ENCODE measurements around the gene GPR176. TPM values are rescaled to one million over a fixed set of nuclear protein-coding genes. Genes with fewer than 3 reads are reported as not detected.
"Not testable (repeated sequence)": the region's sequence is repeated elsewhere in the genome, so short reads cannot be mapped to it uniquely, and the experiment has no call there.

Gene GPR176
- total RNA-seq, 5 donors from 2014 or later (not counting 1 experiment from before 2014, with no cell fraction given): 0.15 to 0.30 TPM; not detected in 3

DNA sequence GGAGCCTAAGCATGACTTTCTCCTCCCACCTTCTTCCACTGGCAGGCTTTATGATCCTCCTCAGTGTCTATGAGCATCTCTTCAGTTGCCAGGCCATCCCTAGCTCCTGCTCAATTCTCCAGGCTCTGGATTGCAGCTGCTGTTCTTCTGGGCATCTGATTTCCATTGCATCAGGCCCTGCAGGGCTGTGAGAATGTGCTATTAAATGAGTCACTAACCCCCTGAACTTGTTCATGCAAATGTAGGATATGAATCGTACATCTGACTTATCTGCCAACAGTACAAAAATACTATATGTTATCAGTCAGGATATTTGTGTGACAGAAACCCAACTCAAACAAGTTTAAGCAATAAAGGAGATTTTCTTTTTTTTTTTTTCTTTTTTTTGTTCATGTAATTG, 11.9 kb downstream of the GPR176 start:
- Histone ChIP-seq H3K27ac (ENCODE audit: low read length) (no peak overlapping the region), H3K4me3 (ENCODE audit: control insufficient read depth in 1 of 2, extremely low read depth in 1 of 2, low read length in 1 of 2) (no peak overlapping the region), H3K36me3 (ENCODE audit: control insufficient read depth in 2 of 2, extremely low read depth in 1 of 2, insufficient read depth in 1 of 2, low read length in 1 of 2) (no peaks in the 10 kb centered on the region), H3K4me1 (ENCODE audit: control insufficient read depth in 1 of 2, extremely low read depth in 1 of 2, insufficient read depth in 2 of 2, low read length in 2 of 2) (no peaks in the 10 kb centered on the region), H3K27me3 (replicated peaks in 1 of 2; ENCODE audit: control insufficient read depth in 2 of 2, extremely low read depth in 1 of 2, insufficient read depth in 2 of 2, low read length in 1 of 2) (peaks cover 0 to 5% of the 10 kb centered on the region in 2 experiments), H3K9me3 (no peaks in the 10 kb centered on the region)
- no peak overlapping the region for H3K4me3 Mint-ChIP-seq
- no CpG with 5 or more reads among the region's 1 CpG for WGBS (ENCODE audit: insufficient coverage)
- H3K4me1 Mint-ChIP-seq: no peaks in the 10 kb centered on the region
- no peak for ATAC-seq (replicated peaks in 1 of 4)
- H3K36me3 Mint-ChIP-seq: no peaks in the 10 kb centered on the region
- H3K9me3 Mint-ChIP-seq: no peaks in the 10 kb centered on the region
- POLR2A ChIA-PET: no interaction called here
- no peak overlapping the region for H3K27ac Mint-ChIP-seq
- DNase-seq: no peak
- CTCF ChIA-PET: interaction anchor here in 1 of 2 donors (0.6 kb wide), 1 partner anchor 467 kb away, joined by 3 read pairs; no protein-coding TSS in a partner anchor
- peaks cover 11 to 17% of the 10 kb centered on the region in 2 donors for H3K27me3 Mint-ChIP-seq

DNA sequence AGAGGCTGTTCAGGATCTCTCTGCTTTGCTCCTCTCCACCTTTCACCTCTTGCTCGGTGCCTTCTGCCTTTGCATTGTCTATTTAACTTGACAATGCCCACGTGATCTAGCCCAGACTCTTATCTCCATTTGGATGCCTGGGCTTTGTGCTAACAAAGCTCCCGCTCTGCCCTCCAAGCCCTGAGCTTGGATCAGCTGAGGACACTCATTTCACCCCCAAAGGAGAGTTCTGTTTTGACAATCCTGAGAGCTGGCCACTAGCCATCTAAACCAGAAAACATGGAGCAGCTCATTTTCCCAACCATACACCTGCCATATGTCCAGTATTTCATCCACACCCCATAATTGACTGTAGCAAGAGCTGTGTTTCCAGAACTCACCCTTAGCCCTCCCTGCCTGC, 12.8 kb downstream of the GPR176 start:
- ChIA-PET CTCF (no interaction called here), POLR2A (no interaction called here)
- Mint-ChIP-seq H3K4me1 (no peaks in the 10 kb centered on the region), H3K9me3 (no peaks in the 10 kb centered on the region), H3K27ac (no peak overlapping the region), H3K4me3 (no peak overlapping the region), H3K27me3 (peaks cover 11 to 17% of the 10 kb centered on the region in 2 donors), H3K36me3 (no peaks in the 10 kb centered on the region)
- DNase-seq (no peak), ATAC-seq (replicated peaks in 1 of 4) (no peak)
- no peaks in the 10 kb centered on the region for H3K36me3 ChIP-seq (ENCODE audit: control insufficient read depth in 2 of 2, extremely low read depth in 1 of 2, insufficient read depth in 1 of 2, low read length in 1 of 2)
- 67% methylated on average over 3 of the region's 3 CpGs for WGBS (ENCODE audit: insufficient coverage)
- H3K4me3 ChIP-seq (ENCODE audit: control insufficient read depth in 1 of 2, extremely low read depth in 1 of 2, low read length in 1 of 2): no peak overlapping the region
- no peaks in the 10 kb centered on the region for H3K4me1 ChIP-seq (ENCODE audit: control insufficient read depth in 1 of 2, extremely low read depth in 1 of 2, insufficient read depth in 2 of 2, low read length in 2 of 2)
- H3K9me3 ChIP-seq: no peaks in the 10 kb centered on the region
- H3K27me3 ChIP-seq (replicated peaks in 1 of 2; ENCODE audit: control insufficient read depth in 2 of 2, extremely low read depth in 1 of 2, insufficient read depth in 2 of 2, low read length in 1 of 2): peaks cover 0 to 5% of the 10 kb centered on the region in 2 experiments
- no peak overlapping the region for H3K27ac ChIP-seq (ENCODE audit: low read length)

- ATAC-seq (replicated peaks in 1 of 4): no peak
- H3K27ac ChIP-seq (ENCODE audit: low read length): no peak overlapping the region
- no peaks in the 10 kb centered on the region for H3K36me3 ChIP-seq (ENCODE audit: control insufficient read depth in 2 of 2, extremely low read depth in 1 of 2, insufficient read depth in 1 of 2, low read length in 1 of 2)
- no peak overlapping the region for H3K4me3 ChIP-seq (ENCODE audit: control insufficient read depth in 1 of 2, extremely low read depth in 1 of 2, low read length in 1 of 2)
- no peak for DNase-seq
- ChIA-PET CTCF (no interaction called here), POLR2A (no interaction called here)
- Mint-ChIP-seq H3K27ac (no peak overlapping the region), H3K9me3 (no peaks in the 10 kb centered on the region), H3K27me3 (peaks cover 11 to 14% of the 10 kb centered on the region in 2 donors), H3K4me1 (no peaks in the 10 kb centered on the region), H3K4me3 (no peak overlapping the region), H3K36me3 (no peaks in the 10 kb centered on the region)
- H3K27me3 ChIP-seq (replicated peaks in 1 of 2; ENCODE audit: control insufficient read depth in 2 of 2, extremely low read depth in 1 of 2, insufficient read depth in 2 of 2, low read length in 1 of 2): peaks cover 0 to 5% of the 10 kb centered on the region in 2 experiments
- WGBS (ENCODE audit: insufficient coverage): no CpG with 5 or more reads among the region's 2 CpGs
- no peaks in the 10 kb centered on the region for H3K9me3 ChIP-seq
- no peaks in the 10 kb centered on the region for H3K4me1 ChIP-seq (ENCODE audit: control insufficient read depth in 1 of 2, extremely low read depth in 1 of 2, insufficient read depth in 2 of 2, low read length in 2 of 2)
Observed at GRCh38 chr15:39904115-39904514, 16.0 kb downstream of the GPR176 start.

- Mint-ChIP-seq H3K36me3 (no peaks in the 10 kb centered on the region), H3K4me1 (no peaks in the 10 kb centered on the region), H3K27me3 (peaks cover 3 to 17% of the 10 kb centered on the region in 2 donors), H3K4me3 (no peak overlapping the region), H3K9me3 (no peaks in the 10 kb centered on the region), H3K27ac (no peak overlapping the region)
- ChIA-PET POLR2A (no interaction called here), CTCF (interaction anchor here in 1 of 2 donors (1.1 kb wide), 1 partner anchor 1655 kb away, joined by 3 read pairs; no protein-coding TSS in a partner anchor)
- 100% methylated on average over 1 of the region's 3 CpGs for WGBS (ENCODE audit: insufficient coverage)
- Histone ChIP-seq H3K9me3 (no peaks in the 10 kb centered on the region), H3K4me1 (ENCODE audit: control insufficient read depth in 1 of 2, extremely low read depth in 1 of 2, insufficient read depth in 2 of 2, low read length in 2 of 2) (no peaks in the 10 kb centered on the region), H3K4me3 (ENCODE audit: control insufficient read depth in 1 of 2, extremely low read depth in 1 of 2, low read length in 1 of 2) (no peak overlapping the region), H3K36me3 (ENCODE audit: control insufficient read depth in 2 of 2, extremely low read depth in 1 of 2, insufficient read depth in 1 of 2, low read length in 1 of 2) (no peaks in the 10 kb centered on the region), H3K27ac (ENCODE audit: low read length) (no peak overlapping the region), H3K27me3 (replicated peaks in 1 of 2; ENCODE audit: control insufficient read depth in 2 of 2, extremely low read depth in 1 of 2, insufficient read depth in 2 of 2, low read length in 1 of 2) (no peaks in the 10 kb centered on the region)
- no peak for DNase-seq
- ATAC-seq (replicated peaks in 1 of 4): no peak
Observed at GRCh38 chr15:39898317-39898716, 21.7 kb downstream of the GPR176 start.

- CTCF ChIA-PET: interaction anchor here in 1 of 2 donors (0.6 kb wide), 1 partner anchor 32 kb away, joined by 4 read pairs; no protein-coding TSS in a partner anchor
- peaks cover 0 to 3% of the 10 kb centered on the region in 2 experiments for H3K27me3 ChIP-seq (replicated peaks in 1 of 2; ENCODE audit: control insufficient read depth in 2 of 2, extremely low read depth in 1 of 2, insufficient read depth in 2 of 2, low read length in 1 of 2)
- Mint-ChIP-seq H3K4me1 (no peaks in the 10 kb centered on the region), H3K4me3 (no peak overlapping the region), H3K27ac (no peak overlapping the region), H3K36me3 (no peaks in the 10 kb centered on the region), H3K27me3 (peaks cover 3 to 17% of the 10 kb centered on the region in 2 donors), H3K9me3 (no peaks in the 10 kb centered on the region)
- ATAC-seq (replicated peaks in 1 of 4) (no peak), DNase-seq (no peak)
- no peak overlapping the region for H3K27ac ChIP-seq (ENCODE audit: low read length)
- no peaks in the 10 kb centered on the region for H3K36me3 ChIP-seq (ENCODE audit: control insufficient read depth in 2 of 2, extremely low read depth in 1 of 2, insufficient read depth in 1 of 2, low read length in 1 of 2)
- H3K4me1 ChIP-seq (ENCODE audit: control insufficient read depth in 1 of 2, extremely low read depth in 1 of 2, insufficient read depth in 2 of 2, low read length in 2 of 2): no peaks in the 10 kb centered on the region
- no peaks in the 10 kb centered on the region for H3K9me3 ChIP-seq
- H3K4me3 ChIP-seq (ENCODE audit: control insufficient read depth in 1 of 2, extremely low read depth in 1 of 2, low read length in 1 of 2): no peak overlapping the region
- POLR2A ChIA-PET: no interaction called here
- 60% methylated on average over 1 of the region's 1 CpG for WGBS (ENCODE audit: insufficient coverage)
Observed at GRCh38 chr15:39896846-39897245, 23.2 kb downstream of the GPR176 start.

DNA sequence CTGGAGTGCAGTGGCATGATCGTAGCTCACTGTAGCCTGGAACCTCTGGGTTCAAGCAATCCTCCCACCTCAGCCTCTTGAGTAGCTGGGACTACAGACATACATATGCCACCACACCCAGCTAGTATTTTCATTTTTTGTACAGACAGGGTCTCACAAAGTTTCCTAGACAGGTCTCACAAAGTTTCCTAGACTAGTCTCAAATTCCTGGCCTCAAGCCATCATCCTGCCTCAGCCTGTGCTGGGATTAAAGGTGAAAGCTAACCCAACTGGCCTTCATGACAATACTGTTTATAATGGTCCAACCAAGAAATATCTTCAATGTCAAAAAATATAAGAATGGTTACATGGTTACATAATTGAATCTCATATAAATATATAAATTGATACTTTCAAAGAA, 24.0 kb downstream of the GPR176 start:
- no peaks in the 10 kb centered on the region for H3K4me1 Mint-ChIP-seq
- no CpG with 5 or more reads among the region's 1 CpG for WGBS (ENCODE audit: insufficient coverage)
- no peaks in the 10 kb centered on the region for H3K4me1 ChIP-seq (ENCODE audit: control insufficient read depth in 1 of 2, extremely low read depth in 1 of 2, insufficient read depth in 2 of 2, low read length in 2 of 2)

DNA sequence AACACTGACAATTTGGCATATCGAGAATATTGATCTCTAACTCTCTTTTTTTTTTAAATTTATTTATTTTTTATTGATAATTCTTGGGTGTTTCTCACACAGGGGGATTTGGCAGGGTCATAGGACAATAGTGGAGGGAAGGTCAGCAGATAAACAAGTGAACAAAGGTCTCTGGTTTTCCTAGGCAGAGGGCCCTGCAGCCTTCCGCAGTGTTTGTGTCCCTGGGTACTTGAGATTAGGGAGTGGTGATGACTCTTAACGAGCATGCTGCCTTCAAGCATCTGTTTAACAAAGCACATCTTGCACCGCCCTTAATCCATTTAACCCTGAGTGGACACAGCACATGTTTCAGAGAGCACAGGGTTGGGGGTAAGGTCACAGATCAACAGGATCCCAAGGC, 27.0 kb downstream of the GPR176 start:
- H3K36me3 Mint-ChIP-seq; H3K4me3 Mint-ChIP-seq; DNase-seq; H3K4me1 Mint-ChIP-seq; ATAC-seq (replicated peaks in 1 of 4); CTCF ChIA-PET; H3K9me3 Mint-ChIP-seq; H3K36me3 ChIP-seq (ENCODE audit: control insufficient read depth in 2 of 2, extremely low read depth in 1 of 2, insufficient read depth in 1 of 2, low read length in 1 of 2); H3K27ac ChIP-seq (ENCODE audit: low read length); H3K4me1 ChIP-seq (ENCODE audit: control insufficient read depth in 1 of 2, extremely low read depth in 1 of 2, insufficient read depth in 2 of 2, low read length in 2 of 2); H3K27me3 ChIP-seq (replicated peaks in 1 of 2; ENCODE audit: control insufficient read depth in 2 of 2, extremely low read depth in 1 of 2, insufficient read depth in 2 of 2, low read length in 1 of 2); POLR2A ChIA-PET; H3K27ac Mint-ChIP-seq; H3K4me3 ChIP-seq (ENCODE audit: control insufficient read depth in 1 of 2, extremely low read depth in 1 of 2, low read length in 1 of 2); H3K27me3 Mint-ChIP-seq; H3K9me3 ChIP-seq: not testable (repeated sequence)
- no CpG with 5 or more reads among the region's 4 CpGs for WGBS (ENCODE audit: insufficient coverage)

More for the DNA sequence above, 24.0 kb downstream of the GPR176 start:
- no peak for DNase-seq
- no peak overlapping the region for H3K27ac ChIP-seq (ENCODE audit: low read length)
- ChIA-PET POLR2A (no interaction called here), CTCF (no interaction called here)
- no peak for ATAC-seq (replicated peaks in 1 of 4)
- H3K27me3 ChIP-seq (replicated peaks in 1 of 2; ENCODE audit: control insufficient read depth in 2 of 2, extremely low read depth in 1 of 2, insufficient read depth in 2 of 2, low read length in 1 of 2): peaks cover 0 to 3% of the 10 kb centered on the region in 2 experiments
- H3K27ac Mint-ChIP-seq: no peak overlapping the region
- H3K36me3 Mint-ChIP-seq: no peaks in the 10 kb centered on the region
- H3K4me3 Mint-ChIP-seq: no peak overlapping the region
- H3K9me3 Mint-ChIP-seq: no peaks in the 10 kb centered on the region
- H3K36me3 ChIP-seq (ENCODE audit: control insufficient read depth in 2 of 2, extremely low read depth in 1 of 2, insufficient read depth in 1 of 2, low read length in 1 of 2): no peaks in the 10 kb centered on the region
- H3K27me3 Mint-ChIP-seq: peaks cover 3 to 17% of the 10 kb centered on the region in 2 donors
- no peaks in the 10 kb centered on the region for H3K9me3 ChIP-seq
- H3K4me3 ChIP-seq (ENCODE audit: control insufficient read depth in 1 of 2, extremely low read depth in 1 of 2, low read length in 1 of 2): no peak overlapping the region

Data from T-cell (primary cell).